ENCODE data around the gene DENND1B.

DENND1B gene

DNA sequence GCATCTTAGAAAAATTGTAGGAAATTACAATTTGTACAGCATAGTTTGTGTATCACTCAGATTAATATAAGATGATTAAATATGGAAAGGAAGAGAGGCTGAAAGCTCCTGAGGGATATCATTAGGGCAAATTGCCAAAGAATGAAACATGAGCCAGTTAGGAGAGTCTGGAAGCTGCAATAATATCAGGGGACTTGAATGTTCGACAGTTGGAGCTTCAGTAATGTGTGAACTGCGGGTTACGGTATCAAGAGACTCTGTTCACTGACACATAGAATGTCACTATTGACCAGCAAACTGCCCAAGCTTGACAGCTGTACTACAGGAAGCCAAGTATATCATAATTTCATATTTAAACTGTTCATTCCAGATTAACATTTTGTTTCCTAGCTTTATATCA is 157.2 kb downstream of the DENND1B start:
- no peaks in the 10 kb centered on the region for H3K27me3 ChIP-seq
- H3K36me3 ChIP-seq, result no peaks in the 10 kb centered on the region
- no peaks in the 10 kb centered on the region for H3K9me3 ChIP-seq
- peaks cover 35% of the 10 kb centered on the region for H3K4me1 ChIP-seq
- no peak overlapping the region for H3K4me3 ChIP-seq (ENCODE audit: low read depth, low read length)
- DNase-seq, result peak; percentile 34
- TF ChIP-seq, protein P1, sequence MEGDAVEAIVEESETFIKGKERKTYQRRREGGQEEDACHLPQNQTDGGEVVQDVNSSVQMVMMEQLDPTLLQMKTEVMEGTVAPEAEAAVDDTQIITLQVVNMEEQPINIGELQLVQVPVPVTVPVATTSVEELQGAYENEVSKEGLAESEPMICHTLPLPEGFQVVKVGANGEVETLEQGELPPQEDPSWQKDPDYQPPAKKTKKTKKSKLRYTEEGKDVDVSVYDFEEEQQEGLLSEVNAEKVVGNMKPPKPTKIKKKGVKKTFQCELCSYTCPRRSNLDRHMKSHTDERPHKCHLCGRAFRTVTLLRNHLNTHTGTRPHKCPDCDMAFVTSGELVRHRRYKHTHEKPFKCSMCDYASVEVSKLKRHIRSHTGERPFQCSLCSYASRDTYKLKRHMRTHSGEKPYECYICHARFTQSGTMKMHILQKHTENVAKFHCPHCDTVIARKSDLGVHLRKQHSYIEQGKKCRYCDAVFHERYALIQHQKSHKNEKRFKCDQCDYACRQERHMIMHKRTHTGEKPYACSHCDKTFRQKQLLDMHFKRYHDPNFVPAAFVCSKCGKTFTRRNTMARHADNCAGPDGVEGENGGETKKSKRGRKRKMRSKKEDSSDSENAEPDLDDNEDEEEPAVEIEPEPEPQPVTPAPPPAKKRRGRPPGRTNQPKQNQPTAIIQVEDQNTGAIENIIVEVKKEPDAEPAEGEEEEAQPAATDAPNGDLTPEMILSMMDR (IDR thresholded peaks at IDR 0.05; ENCODE audit: low read depth, low read length), result no peak

DNA sequence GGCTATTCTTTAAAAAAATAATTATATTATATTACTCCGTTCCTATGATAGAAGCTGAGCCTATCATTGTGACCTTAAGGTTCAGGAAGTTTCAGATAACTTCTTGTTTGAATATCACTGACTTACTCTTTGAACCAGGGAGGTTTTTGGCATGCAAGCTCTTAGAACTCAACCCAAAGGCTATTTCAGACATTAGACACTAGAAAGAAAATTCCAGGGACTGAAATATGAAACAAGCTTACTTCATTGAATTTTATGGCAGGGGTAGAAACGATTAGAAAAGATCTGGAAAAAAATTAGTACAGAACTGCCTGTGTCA is 159.6 kb downstream of the DENND1B start:
- peaks cover 35% of the 10 kb centered on the region for H3K4me1 ChIP-seq
- H3K27me3 ChIP-seq, result no peaks in the 10 kb centered on the region
- H3K36me3 ChIP-seq, result no peaks in the 10 kb centered on the region
- no peak for DNase-seq
- no peak overlapping the region for H3K4me3 ChIP-seq (ENCODE audit: low read depth, low read length)
- H3K9me3 ChIP-seq, result no peaks in the 10 kb centered on the region
- TF ChIP-seq, protein P1 (IDR thresholded peaks at IDR 0.05; ENCODE audit: low read depth, low read length), result no peak

- Histone ChIP-seq H3K4me3 (ENCODE audit: low read depth, low read length) (no peak overlapping the region), H3K9me3 (no peaks in the 10 kb centered on the region), H3K4me1 (peaks cover 32% of the 10 kb centered on the region), H3K36me3 (no peaks in the 10 kb centered on the region), H3K27me3 (no peaks in the 10 kb centered on the region)
- peak; percentile 59 for DNase-seq
- TF ChIP-seq, protein P1 (IDR thresholded peaks at IDR 0.05; ENCODE audit: low read depth, low read length), result peak; percentile 89
These were observed 160.2 kb downstream of the DENND1B start for GRCh38 chr1:197614916-197615692.

DNA sequence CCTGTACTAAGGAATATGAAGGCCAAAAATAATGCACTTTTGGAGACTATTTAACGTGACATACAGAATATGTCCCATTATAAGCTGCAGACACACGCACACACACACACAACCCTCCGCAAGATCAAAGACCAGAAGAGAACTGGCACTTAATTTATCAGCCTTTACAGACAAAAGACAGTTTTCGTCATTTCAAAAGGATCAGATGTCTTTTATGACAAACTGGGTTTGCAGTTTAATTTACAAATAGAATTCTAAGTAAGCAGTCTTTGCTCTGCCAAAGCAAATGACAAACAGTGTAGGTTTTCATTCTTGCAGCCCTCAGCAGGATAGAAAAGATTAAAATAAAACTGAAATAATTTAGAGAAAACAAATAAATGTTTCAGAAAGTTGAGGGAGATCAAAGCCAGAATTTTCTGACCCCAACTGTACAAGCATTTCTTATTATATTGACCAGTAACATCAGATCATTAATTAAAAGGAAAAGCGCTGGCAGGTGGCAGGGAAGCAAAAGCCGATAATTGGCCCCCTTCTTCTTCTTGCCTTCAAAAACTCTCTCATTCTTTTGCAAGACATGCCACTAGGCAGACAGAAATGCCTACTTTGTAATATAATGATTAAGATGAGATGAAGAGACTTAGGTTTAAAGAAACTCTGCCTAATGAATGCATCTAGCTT is 169.0 kb downstream of the DENND1B start:
- DNase-seq, result no peak
- Histone ChIP-seq H3K36me3 (no peaks in the 10 kb centered on the region), H3K27me3 (no peaks in the 10 kb centered on the region), H3K4me3 (ENCODE audit: low read depth, low read length) (no peak overlapping the region), H3K4me1 (no peaks in the 10 kb centered on the region; the same call in 1 of the 2 replicates), H3K9me3 (no peaks in the 10 kb centered on the region)
- TF ChIP-seq, protein P1 (IDR thresholded peaks at IDR 0.05; ENCODE audit: low read depth, low read length), result no peak

- TF ChIP-seq, protein P1 (IDR thresholded peaks at IDR 0.05; ENCODE audit: low read depth, low read length), result no peak
- H3K4me3 ChIP-seq (ENCODE audit: low read depth, low read length), result no peak overlapping the region
These were observed 171.0 kb downstream of the DENND1B start for GRCh38 chr1:197604302-197604701.

GRCh38 chr1:197600751-197601150 is 174.5 kb downstream of the DENND1B start:
- Histone ChIP-seq H3K27me3 (no peaks in the 10 kb centered on the region), H3K4me1 (peaks cover 11% of the 10 kb centered on the region), H3K36me3 (no peaks in the 10 kb centered on the region), H3K9me3 (no peaks in the 10 kb centered on the region), H3K4me3 (ENCODE audit: low read depth, low read length) (no peak overlapping the region)
- DNase-seq, result no peak
- TF ChIP-seq, protein P1 (IDR thresholded peaks at IDR 0.05; ENCODE audit: low read depth, low read length), result no peak

More at GRCh38 chr1:197604302-197604701, 171.0 kb downstream of the DENND1B start:
- no peaks in the 10 kb centered on the region for H3K36me3 ChIP-seq
- DNase-seq, result no peak
- H3K9me3 ChIP-seq, result no peaks in the 10 kb centered on the region
- H3K27me3 ChIP-seq, result no peaks in the 10 kb centered on the region
- H3K4me1 ChIP-seq, result peaks cover 11% of the 10 kb centered on the region
